HUES64 (cell line): ENCODE data around the gene EIF4G1.
"Not testable (repeated sequence)": the region's sequence is repeated elsewhere in the genome, so short reads cannot be mapped to it uniquely, and the experiment has no call there.

ENCODE experiments used
- H3K27ac ChIP-seq: 2 replicates; pipeline ENCODE4 v1.7.0; 2013; ENCODE audit warnings: low read depth, low read length, inconsistent platforms
- H3K27me3 ChIP-seq: 2 replicates; pipeline ENCODE4 v1.6.1; 2013; ENCODE audit warnings: mild to moderate bottlenecking, low read length; ENCODE audit not compliant: insufficient read depth
- H3K36me3 ChIP-seq: 2 replicates; pipeline ENCODE4 v1.6.1; 2013; ENCODE audit warnings: mild to moderate bottlenecking, low read length; ENCODE audit not compliant: insufficient read depth
- H3K4me1 ChIP-seq: 2 replicates; pipeline ENCODE4 v1.6.1; 2013; ENCODE audit warnings: mild to moderate bottlenecking, low read length, moderate library complexity; ENCODE audit not compliant: insufficient read depth
- H3K4me3 ChIP-seq: 2 replicates; pipeline ENCODE4 v1.5.1; 2013; ENCODE audit warnings: mild to moderate bottlenecking, low read length, moderate library complexity
- H3K9ac ChIP-seq: 2 replicates; pipeline ENCODE4 v1.6.1; 2013; ENCODE audit warnings: mild to moderate bottlenecking, low read depth, low read length
- H3K9me3 ChIP-seq: 2 replicates; pipeline ENCODE4 v1.6.1; 2013; ENCODE audit warnings: low read depth, low read length; ENCODE audit not compliant: insufficient read depth
- WGBS: fragments of 150-250, 120-280 bp; methylation state at CpG from one replicate; pipeline ENCODE4 v1.1.7; 2013; ENCODE audit warnings: missing lambda C conversion rate; 5-methylcytosine and 5-hydroxymethylcytosine counted together

EIF4G1 gene

DNA sequence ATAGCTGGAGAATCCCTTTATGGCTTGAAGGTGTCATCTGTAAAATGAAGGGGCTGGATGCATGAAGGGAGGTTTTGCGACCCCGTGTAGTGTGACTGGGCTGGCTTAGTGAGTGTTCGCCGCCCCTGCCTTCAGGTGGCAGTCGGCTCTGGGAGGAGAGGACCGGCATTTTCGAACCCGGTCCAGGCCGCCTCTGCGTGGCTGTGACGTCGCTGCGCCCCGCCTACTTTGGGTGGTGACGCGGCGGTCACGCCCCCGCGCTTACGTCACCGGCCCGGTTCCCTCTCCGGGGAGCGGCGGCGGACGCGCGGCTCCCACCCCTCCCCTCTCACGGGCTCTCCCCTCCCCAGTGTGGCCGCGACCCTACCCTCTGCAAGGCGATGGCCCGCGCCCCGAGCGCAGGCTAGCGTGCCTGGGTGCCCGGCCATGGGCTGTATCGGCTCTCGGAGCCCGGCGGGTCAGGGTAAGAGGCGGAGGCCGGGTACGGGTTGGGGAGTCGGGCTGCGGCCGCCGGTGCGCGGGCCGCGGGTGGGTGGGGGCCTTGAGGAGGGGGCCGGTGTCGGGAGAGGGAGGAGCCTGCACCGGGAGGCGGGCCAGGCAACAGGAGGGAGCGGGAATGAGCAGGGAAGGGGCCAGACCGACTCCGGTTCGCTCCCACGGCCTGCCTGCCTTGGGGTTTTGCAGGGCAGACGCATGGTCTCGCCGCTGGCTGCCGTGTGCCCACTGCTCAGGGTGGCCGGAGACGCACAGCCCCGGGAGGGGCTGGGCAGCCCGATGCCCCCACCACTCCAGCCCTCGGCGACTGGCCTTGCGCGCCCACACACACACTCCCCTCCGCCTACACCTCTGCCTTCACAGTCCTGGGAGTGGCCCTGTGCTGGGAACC lies 21.5 kb downstream of the EIF4G1 start:
- no peaks in the 10 kb centered on the region for H3K27me3 ChIP-seq
- H3K27ac ChIP-seq: peak overlapping the region; percentile 97
- peak overlapping the region; percentile 80 for H3K9ac ChIP-seq
- peak overlapping the region; percentile 83 for H3K4me3 ChIP-seq
- WGBS: 1% methylated on average over 77 of the region's 77 CpGs
- H3K36me3 ChIP-seq: peaks cover 42% of the 10 kb centered on the region
- no peaks in the 10 kb centered on the region for H3K9me3 ChIP-seq
- H3K4me1 ChIP-seq: peaks cover 16% of the 10 kb centered on the region; the same call in 1 of the 2 replicates

DNA sequence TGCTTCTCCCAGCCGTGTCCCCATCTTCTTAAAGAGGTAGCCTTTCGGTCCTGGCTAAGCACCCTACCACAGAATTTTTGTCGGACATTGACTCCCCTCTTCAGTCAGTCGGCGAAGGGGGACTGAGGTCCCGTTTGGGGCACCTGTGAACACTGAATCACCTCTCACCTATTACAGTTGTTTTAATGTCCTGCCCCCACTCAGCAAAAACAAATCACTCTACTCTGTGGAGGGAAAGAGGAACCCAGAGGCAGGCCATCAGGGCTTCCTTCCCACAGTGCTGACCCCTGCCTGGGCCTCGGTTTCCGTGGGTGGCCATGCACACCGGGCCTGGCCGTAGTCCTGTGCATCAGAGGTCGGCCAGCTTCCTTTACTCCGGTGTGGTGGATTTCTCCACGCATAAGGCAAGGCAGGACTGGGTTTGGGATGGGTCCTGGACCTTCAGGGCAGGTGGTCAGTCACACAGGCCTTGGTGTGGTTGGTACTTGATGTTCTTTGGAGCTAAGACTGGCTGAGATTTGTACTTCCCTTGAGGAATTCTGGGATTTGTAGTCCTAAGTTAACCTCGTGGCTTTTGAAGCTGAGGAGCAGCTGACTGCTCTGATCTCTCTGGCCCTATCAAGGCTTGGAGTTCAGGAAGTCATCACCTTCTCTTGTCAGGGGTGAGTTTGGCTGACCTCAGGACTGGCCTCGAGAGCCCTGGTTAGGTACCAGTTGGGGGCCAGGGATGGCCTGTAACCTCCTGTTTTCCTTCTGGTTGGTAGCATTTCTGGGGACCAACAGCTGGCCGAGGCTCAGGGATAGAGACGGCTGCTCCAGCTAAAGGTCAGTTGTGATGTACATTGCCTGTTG lies 22.4 kb downstream of the EIF4G1 start:
- Histone ChIP-seq H3K36me3 (peaks cover 37% of the 10 kb centered on the region), H3K9me3 (no peaks in the 10 kb centered on the region), H3K27ac (peak overlapping the region; percentile 97; the same call in 1 of the 2 replicates), H3K4me3 (peak overlapping the region; percentile 83), H3K27me3 (no peaks in the 10 kb centered on the region), H3K4me1 (peaks cover 16% of the 10 kb centered on the region; the same call in 1 of the 2 replicates), H3K9ac (peak overlapping the region; percentile 80)
- 40% methylated on average over 17 of the region's 17 CpGs for WGBS

DNA sequence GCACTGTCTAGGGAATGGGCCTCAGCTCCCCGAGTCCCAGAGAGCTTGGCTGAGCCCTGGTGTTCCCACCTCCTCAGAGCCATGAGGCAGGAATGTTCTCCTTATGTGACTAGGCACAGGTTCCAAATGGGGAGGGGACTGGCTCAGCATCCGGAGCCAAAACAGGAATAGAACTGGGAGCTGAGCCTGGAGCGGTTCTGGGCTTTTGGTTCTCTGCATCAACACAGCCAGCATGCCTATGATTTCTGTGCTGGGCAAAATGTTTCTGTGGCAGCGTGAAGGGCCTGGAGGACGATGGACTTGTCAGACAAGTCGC lies 23.0 kb downstream of the EIF4G1 start, which contains the start of gene FAM131A:
FAM131A (plus strand) TSS at position 202 of the 316 bp plus-strand sequence; CDS start at position 233, 31 bp downstream.
- 90% methylated on average over 6 of the region's 6 CpGs for WGBS
- Histone ChIP-seq H3K27ac (peak within 1 kb of the TSS; percentile 97; the same call in 1 of the 2 replicates), H3K4me3 (peak within 1 kb of the TSS; percentile 83)

DNA sequence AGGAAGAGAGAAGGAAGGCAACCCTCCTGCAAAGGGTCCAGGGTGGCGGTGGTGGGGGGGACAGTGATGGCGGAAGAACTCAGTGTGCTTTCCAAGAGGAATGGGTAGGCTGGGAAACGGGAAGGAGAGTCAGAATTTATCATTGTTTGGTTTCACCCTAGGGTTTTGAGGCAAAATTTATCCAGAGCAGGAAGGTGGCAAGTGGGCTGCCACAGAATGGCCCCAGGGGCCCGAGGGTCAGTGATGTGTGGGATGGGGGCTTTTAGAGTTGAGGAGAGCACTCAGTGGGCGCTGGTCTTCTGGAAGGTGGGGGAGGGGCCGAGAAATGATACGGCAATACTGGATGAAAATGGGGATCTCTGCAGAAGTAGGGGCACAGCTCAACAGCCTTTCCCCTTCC lies 23.6 kb downstream of the EIF4G1 start:
- Histone ChIP-seq H3K36me3 (peaks cover 35% of the 10 kb centered on the region), H3K4me3 (peak overlapping the region; percentile 38), H3K9me3 (no peaks in the 10 kb centered on the region), H3K27ac (no peak overlapping the region), H3K27me3 (no peaks in the 10 kb centered on the region), H3K4me1 (peaks cover 16% of the 10 kb centered on the region; the same call in 1 of the 2 replicates), H3K9ac (0 out of 2 replicates have a peak overlapping the region, but pooled peaks have one; percentile 5)
- 85% methylated on average over 7 of the region's 7 CpGs for WGBS

More for the DNA sequence above, 23.0 kb downstream of the EIF4G1 start, which contains the start of gene FAM131A:
- Histone ChIP-seq H3K36me3 (peaks cover 36% of the 10 kb centered on the region), H3K9me3 (no peaks in the 10 kb centered on the region), H3K9ac (peak within 1 kb of the TSS; percentile 80), H3K27me3 (no peaks in the 10 kb centered on the region), H3K4me1 (peaks cover 16% of the 10 kb centered on the region; the same call in 1 of the 2 replicates)

DNA sequence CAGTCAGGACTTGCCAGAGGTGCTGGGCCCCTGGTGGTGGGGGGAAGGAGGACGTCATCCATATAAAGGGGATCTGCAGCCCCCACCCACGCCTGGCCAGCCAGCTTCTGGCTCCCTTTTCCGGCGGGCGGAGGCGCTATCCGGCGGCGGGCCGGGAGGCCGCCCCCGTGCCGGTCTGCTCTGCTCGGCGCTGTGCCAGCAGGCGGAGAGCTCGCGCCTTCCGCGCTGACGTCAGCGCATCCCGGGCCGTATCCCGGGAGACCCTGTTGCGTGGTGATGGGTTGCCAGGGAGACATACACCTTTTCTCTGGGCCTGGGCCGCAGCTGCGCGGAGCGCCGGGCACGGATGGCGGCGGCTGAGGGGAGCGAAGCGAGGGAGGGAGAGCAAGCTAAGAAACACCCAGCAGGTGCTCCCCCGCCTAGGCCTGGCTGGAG lies 24.1 kb downstream of the EIF4G1 start:
- no peak overlapping the region for H3K27ac ChIP-seq
- no peaks in the 10 kb centered on the region for H3K9me3 ChIP-seq
- WGBS: 81% methylated on average over 37 of the region's 37 CpGs
- 0 out of 2 replicates have a peak overlapping the region, but pooled peaks have one; percentile 5 for H3K9ac ChIP-seq
- peaks cover 16% of the 10 kb centered on the region; the same call in 1 of the 2 replicates for H3K4me1 ChIP-seq
- peak overlapping the region; percentile 38 for H3K4me3 ChIP-seq
- peaks cover 33% of the 10 kb centered on the region for H3K36me3 ChIP-seq
- H3K27me3 ChIP-seq: no peaks in the 10 kb centered on the region

DNA sequence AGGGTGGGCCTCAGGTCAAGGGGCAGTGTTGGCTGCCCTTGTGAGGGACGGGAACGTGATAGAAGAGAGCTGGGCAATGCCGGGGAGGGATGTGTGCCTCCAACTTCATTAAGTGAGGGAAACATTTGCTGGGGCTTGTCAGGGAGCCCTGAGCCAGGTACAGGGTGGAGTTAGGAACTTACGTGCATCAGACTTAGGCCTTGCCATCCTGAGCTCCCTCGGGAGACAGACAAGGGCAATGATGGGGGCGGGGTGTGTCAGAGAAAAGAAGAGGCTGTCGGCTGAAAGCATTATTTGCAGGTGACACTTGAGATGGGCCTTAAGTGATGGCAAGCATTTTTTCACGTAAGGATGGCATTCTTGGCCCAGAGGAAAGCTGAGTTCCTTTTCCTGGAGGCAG lies 24.6 kb downstream of the EIF4G1 start:
- Histone ChIP-seq H3K9ac (no peak overlapping the region), H3K4me3 (peak overlapping the region; percentile 38)

DNA sequence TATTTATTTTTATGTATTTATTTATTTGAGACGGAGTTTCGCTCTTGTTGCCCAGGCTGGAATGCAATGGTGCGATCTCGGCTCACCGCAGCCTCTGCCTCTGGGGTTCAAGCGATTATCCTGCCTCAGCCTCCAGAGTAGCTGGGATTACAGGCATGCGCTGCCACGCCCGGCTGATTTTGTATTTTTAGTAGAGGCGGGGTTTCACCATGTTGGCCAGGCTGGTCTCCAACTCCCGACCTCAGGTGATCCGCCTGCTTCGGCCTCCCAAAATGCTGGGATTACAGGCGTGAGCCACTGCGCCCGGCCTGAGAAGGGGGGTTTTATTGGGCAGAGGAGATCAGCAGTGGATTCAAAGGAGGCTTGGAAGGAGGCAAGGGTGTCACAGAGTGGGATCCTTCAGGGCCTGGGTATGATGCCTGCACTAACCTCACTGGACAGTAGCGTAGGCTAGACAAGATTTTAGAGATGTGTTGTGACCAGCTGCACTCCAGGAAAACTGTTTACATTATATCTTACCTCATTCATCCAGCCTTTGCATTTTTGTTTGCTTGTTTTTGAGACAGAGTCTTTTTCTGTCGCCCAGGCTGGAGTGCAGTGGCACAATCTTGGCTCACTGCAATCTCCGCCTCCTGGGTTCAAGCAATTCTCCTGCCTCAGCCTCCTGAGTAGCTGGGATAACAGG lies 25.2 kb downstream of the EIF4G1 start:
- H3K27me3 ChIP-seq, H3K27ac ChIP-seq, H3K4me3 ChIP-seq, H3K9ac ChIP-seq, H3K9me3 ChIP-seq: not testable (repeated sequence)
- H3K36me3 ChIP-seq: peaks cover 28% of the 10 kb centered on the region
- WGBS: 92% methylated on average over 19 of the region's 19 CpGs
- peaks cover 16% of the 10 kb centered on the region; the same call in 1 of the 2 replicates for H3K4me1 ChIP-seq

More for the DNA sequence above, 24.6 kb downstream of the EIF4G1 start:
- Histone ChIP-seq H3K9me3 (no peaks in the 10 kb centered on the region), H3K27ac (no peak overlapping the region), H3K36me3 (peaks cover 30% of the 10 kb centered on the region), H3K4me1 (peaks cover 16% of the 10 kb centered on the region; the same call in 1 of the 2 replicates), H3K27me3 (no peaks in the 10 kb centered on the region)
- WGBS: 80% methylated on average over 8 of the region's 8 CpGs

DNA sequence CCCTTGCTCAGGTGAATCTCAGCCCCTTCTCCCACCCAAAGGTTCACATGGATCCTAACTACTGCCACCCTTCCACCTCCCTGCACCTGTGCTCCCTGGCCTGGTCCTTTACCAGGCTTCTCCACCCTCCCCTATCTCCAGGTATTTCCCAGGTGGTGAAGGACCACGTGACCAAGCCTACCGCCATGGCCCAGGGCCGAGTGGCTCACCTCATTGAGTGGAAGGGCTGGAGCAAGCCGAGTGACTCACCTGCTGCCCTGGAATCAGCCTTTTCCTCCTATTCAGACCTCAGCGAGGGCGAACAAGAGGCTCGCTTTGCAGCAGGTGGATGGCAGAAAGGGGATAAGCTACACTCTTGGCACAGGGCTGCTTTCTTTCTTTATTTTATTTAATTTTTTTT lies 27.5 kb downstream of the EIF4G1 start:
- H3K9ac ChIP-seq: no peak overlapping the region
- H3K27me3 ChIP-seq: no peaks in the 10 kb centered on the region
- H3K4me3 ChIP-seq: no peak overlapping the region
- peaks cover 22% of the 10 kb centered on the region for H3K4me1 ChIP-seq
- H3K27ac ChIP-seq: no peak overlapping the region
- no peaks in the 10 kb centered on the region for H3K9me3 ChIP-seq
- peaks cover 28% of the 10 kb centered on the region for H3K36me3 ChIP-seq
- 96% methylated on average over 7 of the region's 7 CpGs for WGBS

DNA sequence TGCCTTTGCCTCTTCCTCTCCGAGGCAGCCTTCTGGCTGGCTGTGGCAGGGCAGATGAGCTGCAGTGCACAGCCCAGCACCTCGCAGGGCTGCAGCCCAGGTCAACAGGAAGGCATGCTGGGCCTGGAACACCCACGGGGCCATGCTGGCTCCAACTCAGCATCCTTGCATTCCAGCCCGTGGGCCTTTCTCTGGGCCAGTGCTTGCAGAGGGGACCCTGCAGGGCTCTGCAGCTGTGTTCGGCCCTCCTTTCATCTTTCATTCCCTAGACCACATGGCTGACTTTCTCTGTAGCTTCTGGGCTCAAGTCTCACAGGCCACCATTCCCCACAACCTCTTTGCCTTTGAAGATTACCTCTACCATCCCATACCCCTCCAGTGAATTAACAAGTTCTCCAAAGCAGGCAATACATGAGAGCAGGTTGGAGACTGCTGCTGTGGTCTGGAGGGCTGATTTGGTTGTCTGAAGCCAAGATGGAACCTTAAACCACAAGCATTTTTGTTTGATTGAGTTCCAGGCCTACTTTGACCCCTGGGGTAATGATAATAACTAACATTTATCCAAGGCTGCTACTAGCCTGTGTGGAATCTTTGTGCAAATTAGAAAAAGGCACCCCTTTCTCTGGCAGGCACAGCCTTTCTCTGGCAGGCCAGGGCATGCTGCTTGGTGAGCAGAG lies 28.9 kb downstream of the EIF4G1 start:
- H3K27ac ChIP-seq: no peak overlapping the region
- H3K9ac ChIP-seq: no peak overlapping the region
- H3K4me3 ChIP-seq: no peak overlapping the region
- no peaks in the 10 kb centered on the region for H3K9me3 ChIP-seq
- H3K4me1 ChIP-seq: peaks cover 15% of the 10 kb centered on the region
- 83% methylated on average over 5 of the region's 5 CpGs for WGBS
- no peaks in the 10 kb centered on the region for H3K27me3 ChIP-seq
- H3K36me3 ChIP-seq: peaks cover 30% of the 10 kb centered on the region
